K562 (cell line): ENCODE data around the gene RNF112. TPM values are rescaled to one million over a fixed set of nuclear protein-coding genes. Genes with fewer than 3 reads are reported as not detected.

ENCODE experiments used
- CUX1 ChIP-seq: fragments of 200-800 bp; sonication (Bioruptor generic); IDR thresholded peaks from 2 replicates; pipeline ENCODE4 v1.6.1; 2016; ENCODE audit warnings: missing genetic modification characterization, missing compliant biosample characterization
- E2F6 ChIP-seq, 2 experiments: IDR thresholded peaks; 2 replicates each; pipeline ENCODE4 v1.6.1; 2011; ENCODE audit warnings: borderline replicate concordance in 1 of 2, control low read depth in 1 of 2, low read depth in 1 of 2, low read length in 1 of 2, mild to moderate bottlenecking in 1 of 2, mixed read lengths in 1 of 2, moderate library complexity in 1 of 2; ENCODE audit not compliant: insufficient read depth in 1 of 2, insufficient read length in 1 of 2, poor library complexity in 1 of 2, severe bottlenecking in 1 of 2; ENCODE audit errors: extremely low read depth in 1 of 2
- ESRRA ChIP-seq: fragments of 450-650 bp; IDR thresholded peaks from 2 replicates; pipeline ENCODE4 v1.6.1; 2014; ENCODE audit warnings: low read depth, mild to moderate bottlenecking, moderate library complexity, borderline replicate concordance
- GTF2B ChIP-seq: IDR thresholded peaks from 2 replicates; pipeline ENCODE4 v1.6.1; 2011; ENCODE audit not compliant: insufficient read length; ENCODE audit errors: extremely low read depth
- KDM1A ChIP-seq, 2 experiments: fragments of 450-650 bp; IDR thresholded peaks; 2 replicates each; pipeline ENCODE4 v1.6.1; 2016; ENCODE audit warnings: mild to moderate bottlenecking in 2 of 2
- NEUROD1 ChIP-seq: fragments of 150-350 bp; IDR thresholded peaks from 2 replicates; pipeline ENCODE4 v1.6.1; 2014; ENCODE audit warnings: borderline replicate concordance, low read length, low read depth; ENCODE audit not compliant: partially characterized antibody
- PKNOX1 ChIP-seq: fragments of 450-650 bp; IDR thresholded peaks from 2 replicates; pipeline ENCODE4 v1.6.1; 2016
- RBM25 ChIP-seq: fragments of 200-400 bp; formaldehyde crosslinking; IDR thresholded peaks from 2 replicates; pipeline ENCODE4 v1.6.1; 2018; ENCODE audit warnings: low read length, low read depth, moderate library complexity; ENCODE audit not compliant: severe bottlenecking
- RFX5 ChIP-seq: IDR thresholded peaks from 2 replicates; pipeline ENCODE4 v1.6.1; 2011; ENCODE audit warnings: low read depth, mild to moderate bottlenecking, improper control_type of control experiment, low read length
- RFX7 ChIP-seq: fragments of 250-450 bp; sonication (Bioruptor Pico); IDR thresholded peaks from 2 replicates; pipeline ENCODE4 v1.5.1; 2021; ENCODE audit warnings: mild to moderate bottlenecking
- SUPT5H ChIP-seq: fragments of 450-650 bp; IDR thresholded peaks from 2 replicates; pipeline ENCODE4 v1.6.1; 2016
- VEZF1 ChIP-seq: fragments of 200-800 bp; sonication (Bioruptor generic); IDR thresholded peaks from 2 replicates; pipeline ENCODE4 v1.6.1; 2017; ENCODE audit warnings: missing genetic modification characterization, missing compliant biosample characterization
- ZNF146 ChIP-seq: IDR thresholded peaks from one replicate; pipeline ENCODE4 v1.6.1; 2018; ENCODE audit warnings: missing compliant biosample characterization; ENCODE audit not compliant: unreplicated experiment
- ZNF699 ChIP-seq: fragments of 250-450 bp; sonication (Bioruptor Pico); IDR thresholded peaks from 2 replicates; pipeline ENCODE4 v1.8.0; 2021; ENCODE audit warnings: mild to moderate bottlenecking, moderate library complexity; ENCODE audit not compliant: insufficient replicate concordance
- polyA plus RNA-seq, 8 experiments: library from polyadenylated mRNA; depleted of rRNA in 4 of 8; stranded (reverse) in 5 of 8; unstranded in 3 of 8; fragments of >200 nt; fragmentation: Nextera tagmentation in 2 of 8; fragmentation: Illumina TruSeq in 1 of 8; extraction: Ambion mirVana in 2 of 8; extraction: Trizol in 1 of 8; gene quantifications; 2 replicates each; pipeline versions ENCODE4 v1.2.1 to v1.2.3, GENCODE V29; 2011 to 2014; ENCODE audit warnings: inconsistent platforms in 1 of 8, missing spikeins in 1 of 8
- total RNA-seq, 7 experiments: library from RNA; depleted of rRNA in 6 of 7; stranded (reverse); fragments of >200 nt in 6 of 7; fragmentation: Illumina TruSeq in 2 of 7; extraction: Trizol in 2 of 7; gene quantifications; 2 replicates each; pipeline versions ENCODE4 v1.2.1 to v1.2.3, GENCODE V29; 2011 to 2021; ENCODE audit warnings: low replicate concordance in 1 of 7

RNF112 gene
- total and polyA plus RNA-seq, 9 of the 15 experiments (the other 6 are each of a cell fraction or from before 2014, with no cell fraction given): 0.05 TPM; not detected in 8

- TF ChIP-seq RBM25 (peak; percentile 70), CUX1 (CRISPR knock-in tag) (no peak), VEZF1 (CRISPR knock-in tag) (peak; percentile 82; the same call in 1 of the 2 replicates), RFX7 (CRISPR knock-in tag) (no peak), KDM1A (IDR thresholded peaks at IDR 0.05) (no peak), ZNF699 (CRISPR knock-in tag) (no peak), ESRRA (peak; percentile 58; the same call in 1 of the 2 replicates), E2F6 (IDR thresholded peaks at IDR 0.05; ENCODE audit: borderline replicate concordance in 1 of 2, extremely low read depth in 1 of 2, insufficient read depth in 1 of 2, insufficient read length in 1 of 2, low read depth in 1 of 2, low read length in 1 of 2, poor library complexity in 1 of 2, severe bottlenecking in 1 of 2) (peak in 1 of 2 experiments; percentile 54), SUPT5H (peak; percentile 75), GTF2B (no peak), RFX5 (no peak), ZNF146 (CRISPR knock-in tag) (no peak), PKNOX1 (peak; percentile 29), NEUROD1 (no peak)
These were observed 33.2 kb upstream of the RNF112 start (continued) for GRCh38 chr17:19377602-19378415.
